Neutrophil (primary cell): ENCODE results near the gene IFITM2.

Experiments
- H3K27ac ChIP-seq: fragments of 200-600 bp; sonication (generic); 2 replicates; pipeline ENCODE4 v1.5.1; 2016; ENCODE audit warnings: mild to moderate bottlenecking, moderate library complexity
- H3K27me3 ChIP-seq: fragments of 200-600 bp; sonication (generic); 2 replicates; pipeline ENCODE4 v1.6.0; 2016; ENCODE audit warnings: mild to moderate bottlenecking
- H3K36me3 ChIP-seq: fragments of 200-600 bp; sonication (generic); 2 replicates; pipeline ENCODE4 v1.5.1; 2017
- H3K4me1 ChIP-seq, 2 experiments: fragments of 200-600 bp in 1 of 2; sonication (generic) in 1 of 2; 1 replicate in 1 of 2; 2 replicates in 1 of 2; pipeline versions ENCODE4 v1.5.1 to v1.6.1; 2013 to 2016; ENCODE audit warnings: low read depth in 1 of 2, low read length in 1 of 2, mild to moderate bottlenecking in 1 of 2, moderate library complexity in 1 of 2; ENCODE audit not compliant: control insufficient read depth in 1 of 2, insufficient read depth in 1 of 2
- H3K4me3 ChIP-seq, 2 experiments: fragments of 200-600 bp in 1 of 2; sonication (generic) in 1 of 2; 1 replicate in 1 of 2; 2 replicates in 1 of 2; pipeline ENCODE4 v1.5.1; 2013 to 2016; ENCODE audit warnings: low read depth in 1 of 2, low read length in 1 of 2, mild to moderate bottlenecking in 1 of 2, moderate library complexity in 1 of 2
- H3K9me3 ChIP-seq: fragments of 200-600 bp; sonication (generic); 2 replicates; pipeline ENCODE4 v1.5.1; 2016
- TF ChIP-seq, protein P1 (sequence below): fragments of 200-600 bp; sonication (generic); IDR thresholded peaks from 2 replicates; pipeline ENCODE4 v1.5.1; 2016; ENCODE audit warnings: antibody characterized with exemption

IFITM2 gene

DNA sequence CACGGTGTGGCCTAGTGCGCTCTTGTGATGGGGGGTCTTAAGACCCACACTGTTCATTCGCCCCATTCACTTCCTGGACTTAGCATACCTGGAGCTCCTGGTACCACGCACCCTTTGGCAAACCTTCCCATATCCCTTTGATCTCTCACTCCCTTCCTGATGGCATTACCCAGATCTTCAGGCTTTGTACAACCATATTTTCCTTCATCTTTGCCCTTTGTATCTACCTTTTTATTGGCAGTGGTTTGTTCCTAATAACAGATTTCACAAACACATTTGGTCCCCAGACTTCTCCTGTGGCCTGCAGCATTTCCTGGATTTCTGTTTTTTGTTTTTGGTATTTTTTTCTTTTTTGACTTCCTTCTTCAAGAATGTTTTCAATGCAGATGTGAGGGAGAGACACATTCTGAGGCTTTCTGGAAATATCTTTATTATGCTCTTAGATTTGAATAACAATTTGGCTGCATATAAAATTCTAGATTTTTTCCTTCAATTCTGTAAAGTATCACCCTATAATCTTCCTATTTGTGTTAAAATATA lies 29.1 kb downstream of the IFITM2 start:
- peaks cover 11 to 34% of the 10 kb centered on the region in 2 experiments for H3K4me1 ChIP-seq
- no peaks in the 10 kb centered on the region for H3K36me3 ChIP-seq
- H3K27me3 ChIP-seq: peaks cover 7% of the 10 kb centered on the region
- H3K9me3 ChIP-seq: no peaks in the 10 kb centered on the region
- no peak overlapping the region for H3K27ac ChIP-seq
- TF ChIP-seq, protein P1, sequence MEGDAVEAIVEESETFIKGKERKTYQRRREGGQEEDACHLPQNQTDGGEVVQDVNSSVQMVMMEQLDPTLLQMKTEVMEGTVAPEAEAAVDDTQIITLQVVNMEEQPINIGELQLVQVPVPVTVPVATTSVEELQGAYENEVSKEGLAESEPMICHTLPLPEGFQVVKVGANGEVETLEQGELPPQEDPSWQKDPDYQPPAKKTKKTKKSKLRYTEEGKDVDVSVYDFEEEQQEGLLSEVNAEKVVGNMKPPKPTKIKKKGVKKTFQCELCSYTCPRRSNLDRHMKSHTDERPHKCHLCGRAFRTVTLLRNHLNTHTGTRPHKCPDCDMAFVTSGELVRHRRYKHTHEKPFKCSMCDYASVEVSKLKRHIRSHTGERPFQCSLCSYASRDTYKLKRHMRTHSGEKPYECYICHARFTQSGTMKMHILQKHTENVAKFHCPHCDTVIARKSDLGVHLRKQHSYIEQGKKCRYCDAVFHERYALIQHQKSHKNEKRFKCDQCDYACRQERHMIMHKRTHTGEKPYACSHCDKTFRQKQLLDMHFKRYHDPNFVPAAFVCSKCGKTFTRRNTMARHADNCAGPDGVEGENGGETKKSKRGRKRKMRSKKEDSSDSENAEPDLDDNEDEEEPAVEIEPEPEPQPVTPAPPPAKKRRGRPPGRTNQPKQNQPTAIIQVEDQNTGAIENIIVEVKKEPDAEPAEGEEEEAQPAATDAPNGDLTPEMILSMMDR: no peak
- no peak overlapping the region for H3K4me3 ChIP-seq

DNA sequence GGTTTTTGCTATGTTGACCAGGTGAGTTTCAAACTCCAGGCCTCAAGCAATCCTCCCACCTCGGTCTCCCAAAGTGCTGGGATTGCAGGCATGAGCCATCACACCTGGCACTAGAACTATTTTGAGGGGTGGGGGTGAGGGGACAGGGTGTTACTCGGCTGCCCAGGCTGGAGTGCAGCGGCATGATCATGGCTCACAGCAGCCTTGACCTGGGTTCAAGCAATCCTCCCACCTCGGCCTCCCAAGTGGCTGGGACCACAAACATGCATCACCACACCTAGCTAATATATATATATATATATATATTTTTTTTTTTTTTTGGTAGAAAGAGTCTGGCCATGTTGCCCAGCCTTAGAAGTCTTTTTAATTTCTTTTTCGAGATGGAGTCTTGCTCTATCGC lies 30.1 kb downstream of the IFITM2 start:
- H3K4me1 ChIP-seq: peaks cover 11 to 32% of the 10 kb centered on the region in 2 experiments
- no peaks in the 10 kb centered on the region for H3K36me3 ChIP-seq
- H3K4me3 ChIP-seq: no peak overlapping the region
- H3K27me3 ChIP-seq: peaks cover 7% of the 10 kb centered on the region
- H3K9me3 ChIP-seq: no peaks in the 10 kb centered on the region
- TF ChIP-seq, protein P1: no peak
- H3K27ac ChIP-seq: no peak overlapping the region

DNA sequence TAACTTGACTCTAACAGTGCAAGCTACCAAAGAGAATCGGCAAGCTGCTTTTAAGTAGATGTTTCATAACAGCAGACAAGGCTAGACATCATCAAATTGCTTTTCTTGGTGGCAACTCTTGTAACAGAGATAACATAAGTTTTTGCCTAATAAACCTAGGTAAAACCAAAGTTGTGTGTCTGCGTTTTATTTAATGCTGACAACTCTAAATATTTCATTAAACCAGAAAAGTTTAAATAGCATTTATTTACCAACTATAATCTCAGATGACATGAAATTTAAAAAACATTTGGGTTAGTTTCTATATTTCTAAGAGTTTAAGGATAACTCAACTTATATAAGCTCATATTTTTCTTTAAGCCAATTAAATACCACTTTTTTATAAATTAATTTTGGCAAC lies 32.3 kb downstream of the IFITM2 start:
- Histone ChIP-seq H3K4me3 (no peak overlapping the region), H3K27me3 (peaks cover 7% of the 10 kb centered on the region), H3K27ac (no peak overlapping the region), H3K4me1 (peaks cover 11 to 32% of the 10 kb centered on the region in 2 experiments), H3K36me3 (no peaks in the 10 kb centered on the region), H3K9me3 (no peaks in the 10 kb centered on the region)
- TF ChIP-seq, protein P1: no peak

DNA sequence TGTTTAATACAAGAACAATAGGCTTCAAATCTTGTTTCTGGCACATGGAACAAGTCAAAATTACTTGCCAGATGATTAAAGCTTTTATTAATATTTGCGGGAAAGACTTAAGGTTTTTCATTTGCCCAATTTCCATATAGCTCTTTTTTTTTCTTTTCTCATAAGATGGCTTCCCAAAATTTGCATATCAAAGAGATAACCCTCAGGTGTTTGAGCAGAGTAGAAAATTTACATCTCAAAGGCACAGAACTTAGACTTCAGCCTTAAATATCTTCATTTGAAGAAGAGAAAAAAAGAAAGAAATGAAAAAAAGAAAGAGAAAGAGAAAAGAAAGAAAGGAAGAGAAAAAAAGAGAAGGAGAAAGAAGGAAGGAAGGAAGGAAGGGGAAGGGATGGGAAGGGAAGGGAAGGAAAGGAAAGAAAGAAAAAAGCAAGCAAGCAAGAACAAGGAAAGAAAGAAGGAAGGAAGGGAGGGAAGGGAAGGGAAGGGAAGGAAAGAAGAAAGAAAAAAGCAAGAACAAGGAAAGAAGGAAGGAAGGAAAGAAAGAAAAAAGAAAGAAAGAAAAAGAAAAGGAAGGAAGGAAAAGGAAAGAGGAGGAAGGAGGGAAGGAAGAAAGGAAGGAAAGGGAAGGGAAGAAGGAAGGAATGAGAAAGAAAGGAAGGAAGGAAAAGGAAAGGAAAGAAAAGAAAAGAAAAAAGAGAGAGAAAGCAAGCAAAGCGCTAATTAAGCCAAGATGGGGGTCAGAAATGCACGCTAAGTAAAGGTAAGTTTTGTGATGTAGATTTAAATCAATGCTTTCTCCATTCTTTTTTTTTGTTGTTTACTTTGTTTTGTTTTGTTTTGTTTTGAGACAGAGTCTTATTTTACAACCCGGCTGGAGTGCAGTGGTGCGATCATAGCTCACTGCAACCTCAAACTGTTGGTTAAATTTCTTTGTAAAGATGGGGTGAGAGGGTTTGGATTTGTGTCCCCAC lies 33.2 kb downstream of the IFITM2 start:
- Histone ChIP-seq H3K9me3 (no peaks in the 10 kb centered on the region), H3K27me3 (peaks cover 7% of the 10 kb centered on the region), H3K27ac (no peak overlapping the region), H3K4me1 (peaks cover 11 to 28% of the 10 kb centered on the region in 2 experiments), H3K36me3 (no peaks in the 10 kb centered on the region), H3K4me3 (no peak overlapping the region)
- TF ChIP-seq, protein P1: no peak

DNA sequence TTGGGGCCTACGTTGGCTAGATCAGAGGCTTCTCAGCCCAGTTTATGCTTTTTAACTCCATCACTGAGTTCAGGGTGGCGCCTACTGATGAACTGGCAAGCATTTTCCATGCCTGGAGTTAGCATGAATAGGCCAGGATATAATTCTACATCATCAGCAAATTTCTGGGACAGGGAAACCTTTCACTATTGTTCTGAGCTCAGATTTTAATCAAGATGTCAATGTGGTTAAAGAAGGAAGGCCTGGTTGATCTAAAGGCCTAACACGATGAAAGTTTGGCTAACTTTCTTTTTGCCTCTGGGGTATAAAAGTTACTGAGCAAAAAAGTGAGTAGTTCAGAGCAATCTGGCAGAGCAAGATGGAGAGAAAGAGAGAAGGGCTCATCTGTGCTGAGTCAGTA lies 34.7 kb downstream of the IFITM2 start:
- Histone ChIP-seq H3K36me3 (no peaks in the 10 kb centered on the region), H3K4me1 (peaks cover 2 to 13% of the 10 kb centered on the region in 2 experiments), H3K4me3 (no peak overlapping the region), H3K9me3 (no peaks in the 10 kb centered on the region), H3K27ac (no peak overlapping the region), H3K27me3 (peaks cover 8% of the 10 kb centered on the region)
- TF ChIP-seq, protein P1: no peak
